GM12874 (cell line): ENCODE measurements around the gene NAXE.

ENCODE experiments used
- TF ChIP-seq, protein P1 (sequence below): IDR thresholded peaks from 2 replicates; pipeline ENCODE4 v1.5.1; 2011; ENCODE audit warnings: low read depth, mild to moderate bottlenecking, control low read depth, low read length, moderate library complexity; ENCODE audit not compliant: insufficient read depth

The NAXE gene

DNA sequence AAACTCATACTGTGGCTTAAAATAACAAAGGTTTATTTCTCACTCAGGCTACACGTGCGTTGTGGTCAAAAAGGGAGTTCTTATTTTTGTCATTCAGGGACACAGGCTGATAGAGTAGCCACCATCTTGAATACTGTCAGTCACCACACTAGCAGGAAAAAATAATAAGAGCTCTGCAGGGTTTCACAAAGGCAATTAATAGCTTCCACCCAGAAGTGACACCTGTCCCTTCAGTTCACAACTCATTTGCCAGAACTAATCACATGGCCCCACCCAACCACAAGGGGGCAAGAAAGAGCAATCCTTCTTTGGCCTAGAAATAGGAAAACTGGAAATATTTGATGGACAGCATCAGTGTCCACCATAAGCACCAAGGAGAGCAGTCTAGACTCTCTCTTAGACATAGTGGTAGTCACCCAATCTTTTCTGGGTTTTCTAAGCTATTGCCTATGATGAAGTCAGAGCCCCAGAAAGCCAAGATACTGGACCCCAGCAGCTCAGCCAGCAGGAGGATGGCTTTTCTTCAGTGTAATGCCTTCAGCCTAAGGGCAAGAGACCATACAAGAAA is 35.8 kb downstream of the NAXE start:
- TF ChIP-seq, protein P1, sequence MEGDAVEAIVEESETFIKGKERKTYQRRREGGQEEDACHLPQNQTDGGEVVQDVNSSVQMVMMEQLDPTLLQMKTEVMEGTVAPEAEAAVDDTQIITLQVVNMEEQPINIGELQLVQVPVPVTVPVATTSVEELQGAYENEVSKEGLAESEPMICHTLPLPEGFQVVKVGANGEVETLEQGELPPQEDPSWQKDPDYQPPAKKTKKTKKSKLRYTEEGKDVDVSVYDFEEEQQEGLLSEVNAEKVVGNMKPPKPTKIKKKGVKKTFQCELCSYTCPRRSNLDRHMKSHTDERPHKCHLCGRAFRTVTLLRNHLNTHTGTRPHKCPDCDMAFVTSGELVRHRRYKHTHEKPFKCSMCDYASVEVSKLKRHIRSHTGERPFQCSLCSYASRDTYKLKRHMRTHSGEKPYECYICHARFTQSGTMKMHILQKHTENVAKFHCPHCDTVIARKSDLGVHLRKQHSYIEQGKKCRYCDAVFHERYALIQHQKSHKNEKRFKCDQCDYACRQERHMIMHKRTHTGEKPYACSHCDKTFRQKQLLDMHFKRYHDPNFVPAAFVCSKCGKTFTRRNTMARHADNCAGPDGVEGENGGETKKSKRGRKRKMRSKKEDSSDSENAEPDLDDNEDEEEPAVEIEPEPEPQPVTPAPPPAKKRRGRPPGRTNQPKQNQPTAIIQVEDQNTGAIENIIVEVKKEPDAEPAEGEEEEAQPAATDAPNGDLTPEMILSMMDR = peak; percentile 12; the same call in 1 of the 2 replicates

DNA sequence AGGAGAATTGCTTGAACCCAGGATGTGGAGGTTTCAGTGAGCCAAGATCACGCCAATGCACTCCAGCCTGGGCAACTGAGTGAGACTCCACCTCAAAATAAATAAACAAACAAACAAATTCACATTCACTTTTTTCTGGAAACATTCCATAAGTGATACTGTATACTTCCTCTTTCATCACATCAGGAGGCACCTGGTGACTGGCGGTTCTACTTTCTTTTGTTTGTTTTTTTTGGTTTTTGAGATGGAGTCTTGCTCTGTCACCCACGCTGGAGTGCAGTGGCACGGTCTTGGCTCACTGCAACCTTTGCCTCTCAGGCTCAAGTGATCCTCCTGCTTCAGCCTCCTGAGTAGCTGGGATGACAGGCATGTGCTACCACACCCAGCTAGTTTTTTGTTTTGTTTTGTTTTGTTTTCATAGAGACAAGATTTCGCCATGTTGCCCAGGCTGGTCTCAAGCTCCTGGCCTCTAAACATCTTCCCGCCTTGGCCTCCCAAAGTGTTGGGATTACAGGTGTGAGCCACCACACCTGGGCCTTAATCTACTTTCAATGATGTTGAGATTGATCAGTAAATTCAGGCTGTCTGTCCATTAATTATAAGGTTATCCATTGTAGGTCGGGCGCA is 38.4 kb downstream of the NAXE start:
- TF ChIP-seq, protein P1 = no peak

DNA sequence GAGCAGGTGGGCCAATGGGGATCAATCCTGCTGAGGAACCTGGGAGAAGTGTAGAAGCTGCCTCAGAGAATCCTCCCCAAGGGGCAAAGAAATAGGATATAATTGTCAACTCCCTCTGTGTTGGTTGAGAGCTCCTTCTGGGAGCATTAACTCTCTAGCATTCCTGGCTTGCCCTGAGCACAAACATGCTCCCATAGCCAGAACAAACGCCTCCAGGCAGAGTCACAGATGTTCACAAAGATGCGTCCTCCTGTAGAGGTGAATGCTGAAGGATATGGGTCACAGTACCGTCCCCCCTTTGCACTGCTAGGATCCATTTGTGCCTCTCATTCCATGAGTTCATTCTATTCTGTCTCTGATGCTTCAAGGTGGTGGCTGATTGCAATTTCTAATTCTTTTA is 40.8 kb downstream of the NAXE start:
- TF ChIP-seq, protein P1 = no peak

DNA sequence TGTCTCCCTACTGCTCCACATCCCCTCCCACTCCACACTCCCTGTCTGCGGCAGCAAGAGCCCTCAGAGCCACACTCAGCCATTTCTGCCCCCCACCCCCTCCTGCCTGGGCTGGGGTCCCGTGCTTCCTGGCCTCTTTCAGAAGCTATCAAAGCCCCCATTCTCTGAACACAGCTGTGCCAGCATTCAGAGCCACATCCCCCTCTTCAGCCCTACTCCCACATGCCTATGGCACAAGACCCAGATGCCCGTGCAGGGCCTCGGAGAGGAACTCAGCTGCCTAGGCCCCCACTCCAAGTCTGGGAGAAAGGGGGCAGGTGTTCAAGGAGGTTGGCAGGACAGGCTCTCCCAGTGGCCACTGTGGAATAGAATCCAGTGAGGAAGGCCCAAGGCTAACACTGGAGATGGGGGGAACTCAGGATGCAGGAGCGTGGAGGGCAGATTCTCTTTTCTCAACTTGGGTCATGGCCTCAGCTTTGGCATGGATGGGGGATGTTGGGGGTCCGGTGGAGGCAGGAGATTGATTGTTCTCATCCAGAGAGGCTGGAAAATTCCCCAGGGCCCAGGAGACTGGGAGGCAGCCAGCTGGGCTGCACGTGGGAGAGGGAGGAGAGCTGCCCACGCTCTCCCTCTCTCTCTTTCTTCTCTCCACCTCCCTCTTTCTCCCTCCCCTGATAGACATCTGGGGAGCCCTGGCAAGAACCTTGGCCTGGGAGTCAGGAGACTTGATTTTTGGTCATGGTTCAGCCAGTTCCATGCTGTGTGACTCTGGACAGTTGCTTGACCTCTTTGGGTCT is 46.8 kb downstream of the NAXE start:
- TF ChIP-seq, protein P1 = no peak

DNA sequence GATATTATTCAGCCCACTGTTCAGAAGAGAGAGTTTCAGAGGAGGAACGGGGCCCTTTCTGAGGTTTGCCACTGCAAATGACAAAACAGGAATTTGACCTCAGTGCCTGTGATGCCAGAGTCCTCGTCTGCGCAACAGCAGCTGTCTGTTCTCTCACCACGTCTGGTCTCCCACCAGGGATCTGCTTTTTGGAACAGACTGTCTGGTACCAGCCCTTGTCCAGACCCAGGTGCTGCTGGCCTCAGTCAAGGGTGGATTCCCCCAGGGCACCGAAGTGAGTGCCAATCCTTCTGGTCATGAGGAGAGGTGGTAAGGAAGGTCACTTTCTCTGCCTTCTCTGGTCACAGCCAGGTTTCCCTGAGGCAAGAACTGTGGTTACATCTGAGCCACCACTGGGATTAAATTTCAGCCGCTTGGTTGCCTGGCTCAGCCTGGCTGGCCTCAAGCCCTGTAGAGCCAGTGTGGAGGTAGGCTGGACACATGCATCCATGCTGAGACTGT is 48.1 kb downstream of the NAXE start:
- TF ChIP-seq, protein P1 = no peak

DNA sequence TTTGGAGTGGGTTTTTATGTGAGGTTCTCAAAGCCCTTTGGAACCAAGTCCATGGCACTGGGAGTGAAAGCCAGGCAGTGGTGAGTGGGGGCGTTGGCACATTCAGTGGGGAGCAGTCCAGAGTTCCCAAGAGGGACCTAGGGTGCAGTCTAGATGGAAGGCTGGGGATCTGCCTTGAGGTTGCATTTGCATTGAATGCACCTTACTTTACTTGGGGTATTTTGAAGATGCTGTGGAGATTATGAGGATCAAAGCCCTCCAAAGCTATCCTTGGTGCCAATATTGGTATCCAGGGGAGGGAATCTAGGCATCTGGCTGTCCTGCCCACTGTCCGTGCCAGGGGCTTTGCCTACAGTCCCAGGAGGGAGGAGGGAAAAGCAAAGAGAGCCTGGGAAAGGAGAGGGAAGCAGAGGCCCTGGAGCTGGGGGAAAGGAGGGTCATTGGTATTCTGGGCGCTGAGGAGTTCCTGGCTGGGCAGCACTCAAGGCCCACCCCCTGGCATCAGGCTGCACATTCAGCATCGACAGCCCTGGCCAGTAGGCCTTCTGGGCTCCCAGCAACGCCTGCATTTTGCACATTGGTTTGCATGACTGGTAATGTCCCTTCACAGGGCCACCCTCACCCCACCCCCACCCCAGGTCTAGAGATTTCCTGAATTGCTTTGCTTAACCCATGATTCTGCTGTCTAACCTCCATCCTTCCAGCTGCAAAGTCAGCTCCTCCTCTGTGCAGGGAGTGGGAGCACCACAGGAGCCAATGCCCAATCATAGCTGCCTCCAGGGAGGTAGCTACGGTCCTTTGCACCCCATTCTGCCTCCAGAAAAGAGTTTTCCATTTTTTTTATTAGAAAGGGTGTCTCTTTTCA is 49.5 kb downstream of the NAXE start:
- TF ChIP-seq, protein P1 = no peak

DNA sequence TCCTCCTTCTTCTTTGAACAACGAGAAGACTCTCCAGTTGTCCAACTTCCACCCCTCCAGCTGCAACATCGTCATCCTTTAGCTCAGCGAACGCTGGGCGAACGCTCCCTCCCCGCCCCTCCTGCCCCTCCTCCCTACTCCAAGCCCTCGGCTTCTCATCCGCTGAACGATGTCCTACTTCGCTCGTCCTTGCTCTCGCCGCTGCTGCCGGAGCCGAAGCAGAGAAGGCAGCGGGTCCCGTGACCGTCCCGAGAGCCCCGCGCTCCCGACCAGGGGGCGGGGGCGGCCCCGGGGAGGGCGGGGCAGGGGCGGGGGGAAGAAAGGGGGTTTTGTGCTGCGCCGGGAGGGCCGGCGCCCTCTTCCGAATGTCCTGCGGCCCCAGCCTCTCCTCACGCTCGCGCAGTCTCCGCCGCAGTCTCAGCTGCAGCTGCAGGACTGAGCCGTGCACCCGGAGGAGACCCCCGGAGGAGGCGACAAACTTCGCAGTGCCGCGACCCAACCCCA is 50.2 kb downstream of the NAXE start, which contains the start of gene BCAN:
Gene BCAN, plus strand, starts transcription at position 357 of the 504 bp plus-strand sequence. CDS start 3,938 bp downstream, outside the sequence.
- TF ChIP-seq, protein P1 = no peak
